ENCODE data around the gene RNF214. TPM values are rescaled to one million over a fixed set of nuclear protein-coding genes. Genes with fewer than 3 reads are reported as not detected.

RNF214 gene
- total RNA-seq, 2 experiments from 2014 or later, result 12.9 to 15.8 TPM

DNA sequence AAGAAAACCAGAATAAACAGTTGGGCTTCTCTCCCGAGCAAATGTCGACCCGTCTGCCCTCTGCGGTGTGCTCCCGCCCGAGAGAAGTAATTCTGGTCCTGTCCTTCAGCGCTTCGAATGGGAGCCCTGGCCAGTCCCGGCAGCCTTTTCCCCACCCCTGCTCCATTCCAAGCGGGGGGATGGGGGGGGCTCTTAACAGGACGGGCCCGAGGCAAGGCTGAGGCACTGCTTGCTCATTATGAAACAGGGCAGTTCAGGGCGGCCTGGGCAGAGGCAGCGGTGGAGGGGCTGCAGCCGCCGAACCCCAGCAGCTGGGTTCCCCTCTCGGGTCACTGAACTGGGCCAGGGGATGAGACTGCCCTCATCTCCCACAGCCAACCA is 67.8 kb downstream of the RNF214 start:
- no peaks in the 10 kb centered on the region for H3K36me3 Mint-ChIP-seq (ENCODE audit: low read depth)
- no peaks in the 10 kb centered on the region for H3K9me3 ChIP-seq (ENCODE audit: control insufficient read depth in 1 of 2, insufficient read depth in 1 of 2, low read length in 2 of 2)
- ChIA-PET POLR2A (no interaction called here), CTCF (no interaction called here)
- no peak for DNase-seq
- no peak overlapping the region for H3K27ac ChIP-seq (ENCODE audit: low read depth in 1 of 2, low read length in 2 of 2)
- no peak for ATAC-seq (ENCODE audit: poor library complexity)
- H3K4me1 Mint-ChIP-seq (ENCODE audit: low read depth), result no peaks in the 10 kb centered on the region
- no peak overlapping the region for H3K4me3 Mint-ChIP-seq
- TF ChIP-seq, protein P1, sequence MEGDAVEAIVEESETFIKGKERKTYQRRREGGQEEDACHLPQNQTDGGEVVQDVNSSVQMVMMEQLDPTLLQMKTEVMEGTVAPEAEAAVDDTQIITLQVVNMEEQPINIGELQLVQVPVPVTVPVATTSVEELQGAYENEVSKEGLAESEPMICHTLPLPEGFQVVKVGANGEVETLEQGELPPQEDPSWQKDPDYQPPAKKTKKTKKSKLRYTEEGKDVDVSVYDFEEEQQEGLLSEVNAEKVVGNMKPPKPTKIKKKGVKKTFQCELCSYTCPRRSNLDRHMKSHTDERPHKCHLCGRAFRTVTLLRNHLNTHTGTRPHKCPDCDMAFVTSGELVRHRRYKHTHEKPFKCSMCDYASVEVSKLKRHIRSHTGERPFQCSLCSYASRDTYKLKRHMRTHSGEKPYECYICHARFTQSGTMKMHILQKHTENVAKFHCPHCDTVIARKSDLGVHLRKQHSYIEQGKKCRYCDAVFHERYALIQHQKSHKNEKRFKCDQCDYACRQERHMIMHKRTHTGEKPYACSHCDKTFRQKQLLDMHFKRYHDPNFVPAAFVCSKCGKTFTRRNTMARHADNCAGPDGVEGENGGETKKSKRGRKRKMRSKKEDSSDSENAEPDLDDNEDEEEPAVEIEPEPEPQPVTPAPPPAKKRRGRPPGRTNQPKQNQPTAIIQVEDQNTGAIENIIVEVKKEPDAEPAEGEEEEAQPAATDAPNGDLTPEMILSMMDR (IDR thresholded peaks at IDR 0.05), result no peak
- H3K4me1 ChIP-seq (ENCODE audit: insufficient read depth, low read length), result no peaks in the 10 kb centered on the region
- no peak overlapping the region for H3K27ac Mint-ChIP-seq
- no peak overlapping the region for H3K4me3 ChIP-seq (ENCODE audit: low read length)
- H3K27me3 Mint-ChIP-seq, result no peaks in the 10 kb centered on the region
- intact Hi-C loops (cut with DNase I, micrococcal nuclease), result no loop called here
- no peaks in the 10 kb centered on the region for H3K27me3 ChIP-seq (ENCODE audit: control insufficient read depth in 1 of 2, insufficient read depth in 2 of 2, low read length in 2 of 2)
- H3K9me3 Mint-ChIP-seq, result no peaks in the 10 kb centered on the region
- no peaks in the 10 kb centered on the region for H3K36me3 ChIP-seq (ENCODE audit: insufficient read depth, low read length)

DNA sequence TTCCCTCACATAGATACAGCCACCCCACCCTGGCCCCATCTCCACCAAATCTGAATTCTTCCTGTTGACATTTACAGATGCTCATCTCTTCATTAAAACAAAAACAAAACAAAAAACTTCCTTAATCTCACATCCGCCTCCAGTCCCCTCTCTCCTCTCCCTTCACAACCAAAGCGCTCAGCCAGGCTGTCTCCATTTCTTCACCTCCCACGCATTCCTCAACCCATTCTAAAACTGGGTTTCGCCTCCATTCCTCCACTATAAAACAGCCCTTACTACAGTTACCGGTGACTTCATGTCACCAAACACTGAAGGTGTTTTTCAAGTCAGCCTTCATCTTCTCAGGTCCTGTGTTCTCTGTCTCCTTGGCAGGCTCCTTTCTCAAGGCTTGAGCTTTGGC is 68.3 kb downstream of the RNF214 start:
- Histone ChIP-seq H3K4me3 (ENCODE audit: low read length) (no peak overlapping the region), H3K36me3 (ENCODE audit: insufficient read depth, low read length) (no peaks in the 10 kb centered on the region), H3K27me3 (ENCODE audit: control insufficient read depth in 1 of 2, insufficient read depth in 2 of 2, low read length in 2 of 2) (no peaks in the 10 kb centered on the region), H3K4me1 (ENCODE audit: insufficient read depth, low read length) (no peaks in the 10 kb centered on the region), H3K27ac (ENCODE audit: low read depth in 1 of 2, low read length in 2 of 2) (no peak overlapping the region), H3K9me3 (ENCODE audit: control insufficient read depth in 1 of 2, insufficient read depth in 1 of 2, low read length in 2 of 2) (no peaks in the 10 kb centered on the region)
- POLR2A ChIA-PET, result no interaction called here
- ATAC-seq (ENCODE audit: poor library complexity), result no peak
- Mint-ChIP-seq H3K27ac (no peak overlapping the region), H3K27me3 (no peaks in the 10 kb centered on the region), H3K36me3 (ENCODE audit: low read depth) (no peaks in the 10 kb centered on the region), H3K4me3 (no peak overlapping the region), H3K4me1 (ENCODE audit: low read depth) (no peaks in the 10 kb centered on the region), H3K9me3 (no peaks in the 10 kb centered on the region)
- intact Hi-C loops (cut with DNase I, micrococcal nuclease), result no loop called here
- DNase-seq, result no peak
- TF ChIP-seq, protein P1 (IDR thresholded peaks at IDR 0.05), result no peak
- CTCF ChIA-PET, result no interaction called here

DNA sequence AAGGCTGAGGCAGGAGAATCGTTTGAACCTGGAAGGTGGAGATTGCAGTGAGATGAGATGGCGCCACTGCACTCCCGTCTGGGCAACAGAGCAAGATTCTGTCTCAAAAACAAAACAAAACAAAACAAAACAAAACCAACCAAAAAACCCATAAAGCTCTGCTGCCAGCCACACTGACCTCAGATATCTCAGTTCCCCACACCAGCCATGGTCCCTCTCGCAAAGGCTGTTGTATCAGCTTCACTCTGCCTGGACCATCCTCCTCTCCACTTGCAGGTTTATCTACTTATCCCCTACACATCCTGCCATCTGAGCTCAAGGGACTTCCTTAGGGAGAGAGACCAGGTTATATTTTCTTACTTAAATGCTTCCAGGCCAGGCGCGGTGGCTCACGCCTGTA is 69.8 kb downstream of the RNF214 start:
- TF ChIP-seq, protein P1 (IDR thresholded peaks at IDR 0.05), result no peak
- ATAC-seq (ENCODE audit: poor library complexity), result no peak
- intact Hi-C loops (cut with DNase I, micrococcal nuclease), result no loop called here
- Histone ChIP-seq H3K9me3 (ENCODE audit: control insufficient read depth in 1 of 2, insufficient read depth in 1 of 2, low read length in 2 of 2) (no peaks in the 10 kb centered on the region), H3K27ac (ENCODE audit: low read depth in 1 of 2, low read length in 2 of 2) (no peak overlapping the region), H3K27me3 (ENCODE audit: control insufficient read depth in 1 of 2, insufficient read depth in 2 of 2, low read length in 2 of 2) (no peaks in the 10 kb centered on the region), H3K36me3 (ENCODE audit: insufficient read depth, low read length) (no peaks in the 10 kb centered on the region), H3K4me3 (ENCODE audit: low read length) (no peak overlapping the region), H3K4me1 (ENCODE audit: insufficient read depth, low read length) (no peaks in the 10 kb centered on the region)
- no peak overlapping the region for H3K27ac Mint-ChIP-seq
- H3K27me3 Mint-ChIP-seq, result no peaks in the 10 kb centered on the region
- H3K4me1 Mint-ChIP-seq (ENCODE audit: low read depth), result no peaks in the 10 kb centered on the region
- ChIA-PET POLR2A (no interaction called here), CTCF (no interaction called here)
- H3K36me3 Mint-ChIP-seq (ENCODE audit: low read depth), result no peaks in the 10 kb centered on the region
- no peak overlapping the region for H3K4me3 Mint-ChIP-seq
- H3K9me3 Mint-ChIP-seq, result no peaks in the 10 kb centered on the region
- DNase-seq, result no peak

Measured in CD4-positive, alpha-beta T cell (primary cell).